ENCODE data around the gene PPARG.

The PPARG gene

DNA sequence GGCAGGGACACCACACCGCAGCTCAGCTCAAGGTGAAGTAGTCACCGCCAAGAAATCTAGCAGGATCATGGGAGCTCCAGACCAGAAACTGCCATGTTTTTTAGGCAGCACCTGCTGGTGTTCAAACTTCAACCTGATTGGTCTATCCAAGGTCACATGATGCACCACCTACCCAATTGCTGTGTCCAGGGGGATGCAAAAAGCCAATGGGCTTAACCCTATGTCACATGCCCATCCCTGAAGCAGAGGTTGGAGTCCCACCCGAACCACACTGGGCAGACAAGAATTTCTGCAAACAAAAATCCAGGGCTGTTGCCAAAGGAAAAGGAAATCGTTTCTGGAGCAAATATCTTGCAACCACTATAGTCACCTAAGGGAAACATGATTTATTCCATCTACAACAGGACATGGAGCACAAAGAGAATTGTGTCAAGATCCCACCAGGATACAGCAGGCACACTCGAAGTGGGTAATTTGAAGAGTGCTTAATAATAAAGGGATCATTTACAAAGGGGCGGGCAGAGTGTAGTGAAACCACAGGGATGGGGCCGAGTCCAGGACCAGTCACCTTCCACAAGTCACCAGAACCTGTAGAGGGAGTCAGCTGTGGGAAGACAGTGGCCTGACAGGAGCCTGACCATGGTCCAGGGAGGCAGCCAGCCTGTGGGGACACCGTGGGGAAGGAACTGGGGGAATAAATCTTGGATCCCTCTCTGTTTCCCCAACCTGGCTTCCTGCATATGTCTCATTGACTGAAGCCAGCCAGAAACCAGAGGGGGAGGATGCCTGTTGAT is 161.2 kb downstream of the PPARG start:
- TF ChIP-seq, protein P1, sequence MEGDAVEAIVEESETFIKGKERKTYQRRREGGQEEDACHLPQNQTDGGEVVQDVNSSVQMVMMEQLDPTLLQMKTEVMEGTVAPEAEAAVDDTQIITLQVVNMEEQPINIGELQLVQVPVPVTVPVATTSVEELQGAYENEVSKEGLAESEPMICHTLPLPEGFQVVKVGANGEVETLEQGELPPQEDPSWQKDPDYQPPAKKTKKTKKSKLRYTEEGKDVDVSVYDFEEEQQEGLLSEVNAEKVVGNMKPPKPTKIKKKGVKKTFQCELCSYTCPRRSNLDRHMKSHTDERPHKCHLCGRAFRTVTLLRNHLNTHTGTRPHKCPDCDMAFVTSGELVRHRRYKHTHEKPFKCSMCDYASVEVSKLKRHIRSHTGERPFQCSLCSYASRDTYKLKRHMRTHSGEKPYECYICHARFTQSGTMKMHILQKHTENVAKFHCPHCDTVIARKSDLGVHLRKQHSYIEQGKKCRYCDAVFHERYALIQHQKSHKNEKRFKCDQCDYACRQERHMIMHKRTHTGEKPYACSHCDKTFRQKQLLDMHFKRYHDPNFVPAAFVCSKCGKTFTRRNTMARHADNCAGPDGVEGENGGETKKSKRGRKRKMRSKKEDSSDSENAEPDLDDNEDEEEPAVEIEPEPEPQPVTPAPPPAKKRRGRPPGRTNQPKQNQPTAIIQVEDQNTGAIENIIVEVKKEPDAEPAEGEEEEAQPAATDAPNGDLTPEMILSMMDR (IDR thresholded peaks at IDR 0.05), result no peak

DNA sequence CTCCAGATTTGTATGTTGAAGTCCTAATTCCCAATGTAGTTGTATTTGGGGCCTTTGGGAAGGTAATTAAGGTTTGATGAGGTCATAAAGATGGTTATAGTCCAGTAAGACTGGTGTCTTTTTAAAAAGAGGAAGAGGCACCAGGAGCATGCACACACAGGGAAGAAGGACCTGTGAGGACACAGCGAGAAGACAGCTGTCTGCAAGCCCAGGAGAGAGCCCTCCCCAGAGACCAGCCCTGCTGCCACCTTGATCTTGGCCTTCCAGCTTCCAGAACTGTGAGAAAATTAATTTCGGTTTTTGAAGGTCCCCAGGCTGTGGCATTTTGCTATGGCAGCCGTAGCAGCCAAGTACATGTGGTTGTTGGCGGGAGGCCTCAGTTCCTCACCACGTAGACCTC is 162.6 kb downstream of the PPARG start:
- TF ChIP-seq, protein P1 (IDR thresholded peaks at IDR 0.05), result no peak

DNA sequence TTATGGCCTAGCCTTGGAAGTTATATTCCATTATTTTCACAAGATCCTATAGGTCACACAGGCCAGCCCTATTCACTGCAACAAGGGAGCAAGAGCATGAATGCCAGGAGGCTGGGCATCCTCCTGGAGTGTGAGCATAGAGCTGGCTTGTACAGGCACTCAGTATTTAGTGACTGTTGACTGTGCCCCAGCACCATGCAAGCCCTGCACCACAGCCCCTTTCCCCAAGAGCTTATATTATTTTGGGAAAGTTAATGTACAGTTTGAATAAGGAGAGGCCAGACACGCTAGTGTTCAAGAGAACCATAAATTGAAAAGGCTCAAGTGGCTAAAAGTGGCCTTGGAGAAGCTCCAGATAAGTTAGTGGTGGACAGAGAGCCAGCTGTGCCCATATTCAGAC is 163.1 kb downstream of the PPARG start:
- TF ChIP-seq, protein P1 (IDR thresholded peaks at IDR 0.05), result no peak

DNA sequence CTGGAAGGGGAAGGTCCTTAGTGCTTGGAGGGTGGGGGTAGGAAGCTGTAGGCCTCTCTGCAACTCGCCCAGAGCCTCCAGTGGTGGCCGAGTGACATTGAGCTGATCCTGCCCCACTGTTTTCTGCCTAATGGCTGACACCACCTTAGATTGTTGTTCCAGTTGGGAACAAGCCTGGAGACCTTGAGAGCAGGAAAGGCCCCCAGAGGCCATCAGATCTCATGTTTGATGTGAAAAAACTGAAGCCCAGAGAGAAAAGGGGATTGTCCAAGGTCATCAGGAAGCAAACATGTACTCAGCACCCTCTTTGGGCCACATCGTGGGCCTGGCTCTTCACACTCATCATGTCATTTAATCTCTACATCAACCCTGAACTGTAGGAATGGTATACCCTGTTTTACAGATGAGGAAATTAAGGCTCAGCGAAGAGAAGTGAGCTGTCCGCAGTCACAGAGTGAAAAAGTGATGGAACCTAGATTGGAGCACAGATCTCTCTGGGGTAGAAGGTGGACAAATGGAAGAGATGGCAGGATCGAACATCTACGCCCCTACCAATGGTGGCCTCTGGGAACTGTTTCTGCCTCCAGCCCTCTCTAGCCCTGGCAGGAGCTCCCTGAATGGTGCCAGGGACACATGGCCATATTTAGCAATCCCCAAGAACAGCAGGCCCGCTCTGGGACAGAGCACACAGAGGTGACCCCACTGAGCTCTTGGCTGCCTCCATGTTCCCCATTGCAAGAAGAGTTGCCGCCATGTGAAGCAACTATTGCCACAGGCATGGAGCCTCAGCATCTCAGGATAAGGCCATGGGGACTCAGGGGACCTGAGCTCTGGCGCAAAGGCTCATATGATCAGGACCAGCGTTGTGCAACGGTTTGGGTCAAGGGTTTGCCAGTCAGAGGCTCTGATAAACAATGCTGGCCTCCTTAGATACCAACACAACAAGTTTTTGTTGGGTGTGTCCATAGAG is 163.8 kb downstream of the PPARG start:
- TF ChIP-seq, protein P1 (IDR thresholded peaks at IDR 0.05), result no peak

DNA sequence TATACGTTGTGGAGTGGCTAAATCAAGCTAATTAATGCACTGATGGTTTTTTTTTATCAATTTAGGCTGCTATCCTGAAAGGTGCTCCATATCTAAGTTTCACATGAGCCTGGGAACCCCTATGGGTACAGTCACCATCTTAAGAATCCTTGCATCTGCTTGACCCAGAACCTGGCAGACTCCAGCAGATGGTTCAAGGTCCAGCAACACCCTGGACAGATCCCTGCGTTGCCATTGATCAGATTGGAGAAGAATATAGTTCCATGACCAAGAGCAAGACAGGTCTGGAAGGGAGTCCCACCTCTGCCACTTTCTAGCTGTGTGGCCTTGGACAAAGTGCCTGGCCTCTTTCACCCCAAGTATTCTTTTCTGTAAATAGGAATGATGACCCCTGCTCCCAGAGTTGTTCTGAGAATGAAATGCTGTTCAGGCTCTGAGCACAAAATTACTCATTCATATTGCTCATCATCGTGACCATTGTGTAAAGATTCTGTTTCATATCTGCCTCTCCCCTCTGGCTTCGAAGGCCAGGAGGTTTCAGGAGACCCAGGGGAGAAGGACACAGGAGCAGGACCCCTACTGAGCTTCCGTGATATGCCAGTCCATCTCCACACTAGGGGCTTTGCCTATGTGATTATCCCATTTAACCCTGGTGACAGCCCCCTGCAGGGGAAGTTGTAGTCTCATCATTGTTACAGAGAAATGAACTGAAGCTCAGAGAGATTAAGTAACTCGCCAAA is 165.4 kb downstream of the PPARG start:
- TF ChIP-seq, protein P1 (IDR thresholded peaks at IDR 0.05), result no peak

DNA sequence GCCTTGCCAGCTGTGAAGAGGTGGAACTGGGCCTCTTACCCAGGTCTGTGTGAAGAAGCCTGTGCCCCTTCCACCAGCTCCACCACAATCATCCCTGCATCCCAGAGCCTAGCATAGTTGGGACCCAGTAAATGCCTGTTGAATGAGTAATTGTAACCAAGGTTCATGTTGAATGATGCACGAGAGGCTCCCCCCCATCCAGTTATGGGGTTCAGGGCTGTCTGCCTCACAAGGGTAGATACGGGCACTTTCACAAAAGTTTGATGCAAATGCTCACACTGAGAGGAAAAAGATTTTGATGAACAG is 165.9 kb downstream of the PPARG start:
- TF ChIP-seq, protein P1 (IDR thresholded peaks at IDR 0.05), result no peak

DNA sequence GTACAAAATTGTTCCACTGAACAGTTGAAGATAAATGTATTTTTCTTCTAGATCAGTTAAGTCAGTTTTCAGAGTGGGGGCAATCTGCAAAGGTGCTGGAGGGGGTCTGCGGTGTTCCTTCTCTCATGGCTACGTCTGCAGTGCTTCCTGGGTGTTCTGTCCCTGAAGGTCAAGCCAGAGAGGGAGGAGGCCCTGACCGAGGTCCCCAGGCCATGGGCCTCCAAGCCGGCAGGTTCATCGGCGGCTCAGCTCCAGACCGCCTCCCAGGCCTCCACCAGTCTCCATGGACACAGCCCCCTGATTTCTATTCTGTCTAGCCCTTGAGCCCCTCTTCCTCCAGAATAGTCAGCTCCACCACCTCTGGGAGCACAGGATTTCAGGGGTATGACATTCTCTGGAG is 166.9 kb downstream of the PPARG start:
- TF ChIP-seq, protein P1 (IDR thresholded peaks at IDR 0.05), result no peak
